HG02973 (cell line): ENCODE measurements around the gene SUN5.

Experiments
- ATAC-seq: cut with Tn5 transposase; IDR thresholded peaks from one replicate; pipeline ENCODE4 v1.9.1; 2021; ENCODE audit warnings: moderate library complexity; ENCODE audit not compliant: unreplicated experiment

Gene SUN5

DNA sequence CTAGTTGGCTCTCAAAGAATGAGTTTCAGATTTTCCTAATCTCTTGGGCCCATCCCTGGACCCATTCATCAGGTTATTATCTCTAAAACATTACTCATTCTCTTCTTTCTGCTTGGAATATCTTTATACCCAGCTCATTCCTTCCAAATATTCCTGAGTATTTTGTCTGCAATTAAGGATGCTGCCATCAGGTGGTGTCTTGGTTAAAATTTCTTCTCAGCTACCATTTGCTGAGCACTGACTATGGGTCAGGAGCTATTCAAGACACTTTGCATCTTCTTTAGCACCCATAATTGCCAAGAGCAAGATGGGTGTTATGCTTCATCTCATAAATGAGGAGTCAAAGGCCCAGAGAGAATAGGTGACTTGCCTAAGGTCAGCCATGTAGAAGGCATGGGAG, 8.4 kb downstream of the SUN5 start:
- ATAC-seq: no peak

DNA sequence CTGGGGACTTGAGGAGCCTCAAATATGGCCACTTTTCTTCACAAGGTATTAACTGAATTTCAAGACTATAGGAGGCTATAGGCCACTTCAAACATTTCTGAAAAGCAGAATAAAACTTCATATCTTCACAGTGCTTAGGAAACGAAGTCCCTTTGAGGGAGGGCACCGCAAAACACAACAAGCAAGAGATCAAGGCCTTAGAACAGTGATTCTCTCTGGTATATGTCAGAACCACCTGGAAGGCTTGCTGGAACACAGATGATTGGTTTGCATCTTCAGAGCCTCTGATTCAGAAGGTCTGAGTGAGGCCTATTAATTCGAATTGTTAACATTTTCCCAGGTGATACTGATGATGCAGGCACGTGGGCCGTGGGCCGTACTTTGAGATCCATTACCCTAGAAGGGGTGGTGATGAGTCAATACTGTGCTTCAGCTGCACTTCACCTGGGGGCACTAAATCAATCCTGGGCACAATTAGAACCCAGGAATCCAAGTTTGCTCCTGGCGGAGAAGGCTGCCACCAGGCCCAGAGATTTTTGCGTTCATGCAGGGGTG, 10.7 kb downstream of the SUN5 start:
- no peak for ATAC-seq

- ATAC-seq: no peak
Measured at GRCh38 chr20:32991792-32992641, 12.2 kb downstream of the SUN5 start.

DNA sequence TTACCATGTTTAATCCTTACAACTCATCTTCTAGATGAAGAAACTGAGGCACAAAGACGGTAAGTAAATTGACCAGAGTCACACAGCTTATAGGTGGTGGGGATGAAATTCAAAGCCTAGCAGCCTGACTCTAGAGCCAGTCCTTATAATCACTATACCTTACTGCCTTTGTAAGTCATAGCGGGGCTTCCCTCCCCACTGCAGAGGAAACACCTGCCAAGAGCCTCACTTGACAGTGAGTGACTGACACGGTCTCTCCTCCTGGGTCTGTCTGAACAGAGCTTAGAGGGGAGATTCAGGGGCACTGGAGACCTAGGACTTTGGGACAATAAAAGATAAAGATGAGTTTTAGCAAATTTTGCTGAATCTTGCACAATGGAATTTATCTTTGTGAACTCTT, 12.8 kb downstream of the SUN5 start:
- no peak for ATAC-seq

DNA sequence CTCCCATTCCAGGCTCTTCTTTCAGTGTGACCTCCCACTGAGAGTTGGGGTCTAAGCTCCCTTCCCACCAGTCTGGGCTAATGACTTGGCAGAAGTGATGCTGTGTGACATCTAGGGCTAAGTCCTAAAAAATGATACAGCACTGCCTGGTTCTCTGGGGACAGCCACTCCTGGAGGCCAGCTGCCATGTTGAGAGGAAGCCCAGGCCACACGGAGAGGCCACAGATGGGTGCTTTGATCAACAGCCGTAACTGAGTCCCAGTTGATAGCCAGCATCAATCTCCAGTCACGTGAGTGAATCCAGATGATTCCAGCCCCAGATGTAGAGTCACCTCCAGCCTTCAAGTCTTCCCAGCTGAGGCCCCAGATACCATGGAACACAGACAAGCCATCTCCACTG, 13.8 kb downstream of the SUN5 start:
- ATAC-seq: no peak

- no peak for ATAC-seq
Measured at GRCh38 chr20:32989507-32990283, 14.5 kb downstream of the SUN5 start.

GRCh38 chr20:32988008-32988407, 16.2 kb downstream of the SUN5 start:
- no peak for ATAC-seq

GRCh38 chr20:32987044-32987825, 17.0 kb downstream of the SUN5 start:
- no peak for ATAC-seq

- no peak for ATAC-seq
Measured at GRCh38 chr20:32986331-32986966, 17.8 kb downstream of the SUN5 start.

- no peak for ATAC-seq
Measured at GRCh38 chr20:32985596-32985995, 18.6 kb downstream of the SUN5 start.

- no peak for ATAC-seq
Measured at GRCh38 chr20:32984631-32985354, 19.4 kb downstream of the SUN5 start.

DNA sequence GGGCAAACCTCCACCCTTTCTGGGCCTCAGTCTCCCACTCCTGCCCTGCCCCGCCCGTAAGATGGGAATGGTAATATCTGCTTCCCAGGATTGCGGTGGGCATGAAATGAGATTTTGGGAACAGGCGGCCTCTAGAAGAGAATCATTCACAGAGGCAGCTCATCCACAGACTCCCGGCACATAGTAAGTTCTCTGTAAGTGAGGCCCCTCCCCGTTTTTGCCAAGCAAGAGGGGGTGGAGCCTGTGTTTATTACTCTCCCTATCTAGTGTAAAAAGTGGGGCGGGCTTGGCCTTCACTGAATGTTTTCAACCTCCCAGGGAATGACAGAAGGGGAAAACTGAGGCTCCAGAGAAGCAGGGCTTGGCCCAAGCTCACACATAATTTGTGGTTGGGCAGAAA, 20.0 kb downstream of the SUN5 start:
- ATAC-seq: no peak

GRCh38 chr20:32983459-32984112, 20.6 kb downstream of the SUN5 start:
- no peak for ATAC-seq

DNA sequence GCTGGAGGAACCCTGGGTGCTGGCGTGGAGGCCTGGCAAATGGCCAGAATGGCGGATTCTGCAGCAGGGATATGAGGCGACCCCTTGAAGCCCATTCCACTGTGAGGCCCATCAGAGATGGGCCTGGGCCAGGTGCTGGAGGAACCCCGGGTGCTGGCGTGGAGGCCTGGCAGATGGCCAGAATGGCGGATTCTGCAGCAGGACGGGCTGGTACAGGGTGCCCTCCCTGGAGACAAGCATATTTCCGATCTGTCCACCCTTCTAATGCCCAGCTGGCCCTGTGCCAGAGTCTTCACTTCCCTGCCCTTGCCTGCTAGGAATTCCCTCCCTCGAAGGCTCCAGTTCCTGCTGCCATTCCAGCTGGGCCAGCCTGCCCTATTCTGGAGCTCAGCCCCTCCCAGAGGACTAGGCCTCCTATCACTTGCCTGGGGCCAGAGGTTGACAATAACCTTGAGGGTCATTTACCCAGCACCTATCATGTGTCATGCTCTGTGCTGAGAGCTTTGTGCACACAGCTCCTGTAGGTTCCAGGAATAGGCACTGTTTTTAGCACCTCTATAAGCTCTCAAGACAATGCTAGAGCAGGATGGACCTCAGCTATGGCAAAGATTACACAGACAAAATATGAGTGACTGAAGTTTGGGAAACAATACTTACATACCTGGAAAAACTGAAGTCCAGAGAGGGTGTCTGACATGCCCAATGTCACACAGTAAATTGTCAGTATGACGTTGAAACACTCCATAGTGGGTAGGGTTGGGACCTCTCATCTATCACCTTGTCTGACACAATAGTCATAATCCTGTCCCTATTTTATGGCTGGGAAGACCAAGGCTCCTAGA, 21.4 kb downstream of the SUN5 start:
- ATAC-seq: no peak

- no peak for ATAC-seq
Measured at GRCh38 chr20:32980990-32981389, 23.2 kb downstream of the SUN5 start.

GRCh38 chr20:32980131-32980941, 23.9 kb downstream of the SUN5 start:
- no peak for ATAC-seq

DNA sequence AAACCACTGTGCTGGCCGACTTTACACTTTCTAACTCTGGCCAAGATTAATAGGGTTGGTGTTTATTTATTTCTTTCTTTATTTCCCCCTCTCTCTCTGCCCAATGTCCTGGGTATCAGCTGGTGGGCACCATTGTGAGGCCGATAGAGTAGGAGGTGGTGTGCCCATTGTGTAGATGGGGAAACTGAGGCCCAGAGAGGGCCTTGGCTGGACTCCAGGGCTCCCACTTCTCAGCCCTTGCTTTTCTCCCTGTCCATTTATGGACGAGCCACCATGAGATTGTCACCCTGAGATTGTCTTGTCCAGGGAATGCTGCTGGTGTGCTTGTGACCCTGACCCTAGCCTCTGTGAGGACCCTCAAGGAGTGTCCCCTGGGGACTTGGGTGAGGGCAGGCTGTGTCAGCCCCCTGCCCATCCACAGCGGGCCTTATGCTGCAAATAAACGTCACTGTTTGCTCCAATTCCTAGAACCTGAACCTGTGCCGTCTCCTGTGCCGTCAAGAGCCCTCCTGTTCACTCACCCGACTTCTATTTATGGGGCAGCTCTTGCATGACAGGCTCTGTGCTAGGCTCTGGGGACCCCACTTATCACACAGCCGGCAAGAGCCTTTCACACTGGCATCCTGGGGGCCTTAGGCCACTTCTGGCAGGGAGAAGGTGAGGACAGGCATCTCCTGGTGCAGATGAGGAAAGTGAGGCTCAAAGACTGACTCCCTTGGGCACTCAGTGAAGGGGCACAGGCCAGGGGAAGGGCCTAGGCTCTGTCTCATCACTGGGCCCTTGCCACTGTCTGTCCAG, 24.8 kb downstream of the SUN5 start:
- no peak for ATAC-seq
